SK-N-SH (cell line): ENCODE results near the gene DUSP15. TPM values are rescaled to one million over a fixed set of nuclear protein-coding genes. Genes with fewer than 3 reads are reported as not detected.

Experiments used
- CTCF ChIA-PET: fragments of 300-600, 350-600 bp; formaldehyde crosslinking; extraction: SDS; loops from one replicate; lab custom pipeline; 2021; lab: Yijun Ruan, JAX
- POLR2A ChIA-PET: fragments of 350-600 bp; sonication (Branson Sonifier 250); formaldehyde crosslinking; extraction: SDS; loops from one replicate; lab custom pipeline; 2020; ENCODE audit warnings: antibody characterized with exemption, inconsistent platforms; lab: Yijun Ruan, JAX
- DNase-seq: peaks from one replicate; pipeline ENCODE4 v3.0.0; 2012
- H2AFZ ChIP-seq: fragments of 200-600 bp; sonication (generic); 2 replicates; pipeline ENCODE4 v1.8.1; 2016; ENCODE audit warnings: antibody characterized with exemption, mild to moderate bottlenecking, low read depth
- H3F3A ChIP-seq: fragments of 200-600 bp; sonication (generic); replicated peaks from 2 replicates; pipeline ENCODE3; 2016; ENCODE audit warnings: antibody characterized with exemption, mild to moderate bottlenecking; ENCODE audit not compliant: insufficient read depth
- H3K27ac ChIP-seq, 2 experiments: fragments of 200-500 bp in 1 of 2; fragments of 200-600 bp in 1 of 2; sonication (Bioruptor generic) in 1 of 2; sonication (generic), shearing (Covaris generic) in 1 of 2; 2 replicates each; pipeline versions ENCODE4 v1.5.1 to v1.6.1; 2014 to 2016; ENCODE audit warnings: low read depth in 2 of 2, inconsistent platforms in 1 of 2, low read length in 1 of 2, mild to moderate bottlenecking in 1 of 2, mixed read lengths in 1 of 2
- H3K27me3 ChIP-seq: fragments of 200-600 bp; sonication (generic), shearing (Covaris generic); 2 replicates; pipeline ENCODE4 v1.6.1; 2016; ENCODE audit warnings: mixed run types; ENCODE audit not compliant: insufficient read depth
- H3K36me3 ChIP-seq, 2 experiments: fragments of 200-500 bp in 1 of 2; fragments of 200-600 bp in 1 of 2; sonication (Bioruptor generic) in 1 of 2; sonication (generic) in 1 of 2; replicated peaks in 1 of 2; 2 replicates each; pipeline versions ENCODE3 to v1.5.1; 2014 to 2016; ENCODE audit warnings: low read length in 1 of 2, mild to moderate bottlenecking in 1 of 2; ENCODE audit not compliant: insufficient read depth in 2 of 2, control insufficient read depth in 1 of 2
- H3K4me1 ChIP-seq, 2 experiments: fragments of 200-500 bp in 1 of 2; fragments of 200-600 bp in 1 of 2; sonication (Bioruptor generic) in 1 of 2; sonication (generic), shearing (Covaris generic) in 1 of 2; 2 replicates each; pipeline versions ENCODE4 v1.5.1 to v1.6.1; 2014 to 2016; ENCODE audit warnings: low read depth in 1 of 2, low read length in 1 of 2, mixed run types in 1 of 2; ENCODE audit not compliant: insufficient read depth in 2 of 2, control insufficient read depth in 1 of 2
- H3K4me2 ChIP-seq: fragments of 200-600 bp; sonication (generic), shearing (Covaris generic); 2 replicates; pipeline ENCODE4 v1.6.1; 2017; ENCODE audit warnings: mixed run types
- H3K4me3 ChIP-seq, 2 experiments: fragments of 200-500 bp in 1 of 2; fragments of 200-600 bp in 1 of 2; sonication (Bioruptor generic) in 1 of 2; sonication (generic), shearing (Covaris generic) in 1 of 2; 2 replicates each; pipeline versions ENCODE4 v1.5.1 to v1.8.1; 2014 to 2016; ENCODE audit warnings: low read depth in 2 of 2, inconsistent platforms in 1 of 2, low read length in 1 of 2, mild to moderate bottlenecking in 1 of 2, mixed read lengths in 1 of 2, moderate library complexity in 1 of 2
- H3K79me2 ChIP-seq: fragments of 200-600 bp; sonication (generic); 2 replicates; pipeline ENCODE4 v1.8.1; 2017; ENCODE audit warnings: mild to moderate bottlenecking; ENCODE audit not compliant: insufficient read depth
- H3K9ac ChIP-seq: fragments of 200-600 bp; sonication (generic); 2 replicates; pipeline ENCODE4 v1.6.1; 2017; ENCODE audit warnings: mixed run types
- H3K9me2 ChIP-seq: fragments of 200-600 bp; sonication (generic); 2 replicates; pipeline ENCODE4 v1.6.1; 2017; ENCODE audit warnings: mixed run types
- H3K9me3 ChIP-seq: fragments of 200-600 bp; sonication (generic); 2 replicates; pipeline ENCODE4 v1.6.1; 2017; ENCODE audit warnings: mixed run types, mild to moderate bottlenecking, moderate library complexity
- H4K20me1 ChIP-seq: fragments of 200-600 bp; sonication (generic); 2 replicates; pipeline ENCODE4 v1.6.1; 2017; ENCODE audit warnings: mild to moderate bottlenecking, mixed run types; ENCODE audit not compliant: insufficient read depth
- ELF1 ChIP-seq: IDR thresholded peaks from 2 replicates; pipeline ENCODE4 v1.4.0; 2012
- EP300 ChIP-seq, 2 experiments: IDR thresholded peaks; 2 replicates each; pipeline versions ENCODE4 v1.4.0 to v1.6.1; 2012; ENCODE audit warnings: borderline replicate concordance in 1 of 2, low read depth in 1 of 2, low read length in 1 of 2
- FOSL2 ChIP-seq: IDR thresholded peaks from 2 replicates; pipeline ENCODE4 v1.4.0; 2012; ENCODE audit warnings: low read depth, mild to moderate bottlenecking, moderate library complexity, borderline replicate concordance
- GATA2 ChIP-seq: sonication (generic); formaldehyde crosslinking; IDR thresholded peaks from 2 replicates; pipeline ENCODE4 v1.5.0; 2020; ENCODE audit warnings: mild to moderate bottlenecking, missing genetic modification reagents
- MEF2A ChIP-seq: IDR thresholded peaks from 2 replicates; pipeline ENCODE4 v1.4.0; 2012; ENCODE audit warnings: low read depth, borderline replicate concordance
- MXI1 ChIP-seq: IDR thresholded peaks from 2 replicates; pipeline ENCODE4 v1.6.1; 2012; ENCODE audit warnings: mild to moderate bottlenecking, low read depth, low read length, improper control_type of control experiment
- NRF1 ChIP-seq: IDR thresholded peaks from 2 replicates; pipeline ENCODE4 v1.6.1; 2012; ENCODE audit warnings: low read depth, mild to moderate bottlenecking, low read length
- POLR2AphosphoS5 ChIP-seq: IDR thresholded peaks from 2 replicates; pipeline ENCODE4 v1.6.1; 2012; ENCODE audit warnings: low read depth, low read length
- RAD21 ChIP-seq: IDR thresholded peaks from 2 replicates; pipeline ENCODE4 v1.6.1; 2012; ENCODE audit warnings: mild to moderate bottlenecking, low read length
- SIN3A ChIP-seq: IDR thresholded peaks from 2 replicates; pipeline ENCODE4 v1.6.1; 2012; ENCODE audit warnings: low read depth, mild to moderate bottlenecking, low read length, moderate library complexity, borderline replicate concordance
- TCF12 ChIP-seq: IDR thresholded peaks from 2 replicates; pipeline ENCODE4 v1.4.0; 2012
- YY1 ChIP-seq: IDR thresholded peaks from 2 replicates; pipeline ENCODE4 v1.4.0; 2012; ENCODE audit warnings: low read depth, mild to moderate bottlenecking
- ZBTB33 ChIP-seq: IDR thresholded peaks from 2 replicates; pipeline ENCODE4 v1.4.0; 2012; ENCODE audit warnings: low read depth, borderline replicate concordance
- WGBS: methylation state at CpG from one replicate; pipeline ENCODE4 v1.1.6; 2017; ENCODE audit warnings: low lambda C conversion rate; 5-methylcytosine and 5-hydroxymethylcytosine counted together
- polyA plus RNA-seq, 3 experiments: library from polyadenylated mRNA; depleted of rRNA; stranded (reverse); fragments of >200 nt; gene quantifications; 2 replicates each; pipeline ENCODE4 v1.2.3, GENCODE V29; 2012
- TF ChIP-seq, protein P1 (sequence below): IDR thresholded peaks from 2 replicates; pipeline ENCODE4; 2012

DUSP15 gene
- polyA plus RNA-seq, 1 of the 3 experiments (the other 2 are of a cell fraction): 5.4 TPM

GRCh38 chr20:31846793-31847138, 23.6 kb downstream of the DUSP15 start:
- WGBS: 0% methylated on average over 2 of the region's 3 CpGs
- Histone ChIP-seq H3K9me3 (no peaks in the 10 kb centered on the region), H3K4me3 (peak overlapping the region in 1 of 2 experiments; percentile 53; a peak in 1 of 4 replicates), H3K27me3 (no peaks in the 10 kb centered on the region; the same call in 1 of the 2 replicates), H3K27ac (no peak overlapping the region), H2AFZ (no peak overlapping the region), H3K79me2 (no peaks in the 10 kb centered on the region), H3F3A (peaks cover 1% of the 10 kb centered on the region), H3K4me2 (no peak overlapping the region), H3K9ac (no peak overlapping the region), H3K36me3 (no peaks in the 10 kb centered on the region), H4K20me1 (no peaks in the 10 kb centered on the region), H3K9me2 (no peaks in the 10 kb centered on the region), H3K4me1 (peaks cover 19 to 22% of the 10 kb centered on the region in 2 experiments; a peak in 3 of 4 replicates)
- CTCF ChIA-PET: interaction anchor here (0.7 to 5.4 kb wide), 44 partner anchors 8 to 263 kb away, joined by 3 to 86 read pairs (median 4); partner anchors contain the start of genes DUSP15, MYLK2, PDRG1 and TM9SF4
- POLR2A ChIA-PET: no interaction called here
- TF ChIP-seq ELF1: no peak
- no peak for TF ChIP-seq EP300 (IDR thresholded peaks at IDR 0.05; ENCODE audit: borderline replicate concordance in 1 of 2, low read depth in 1 of 2, low read length in 1 of 2)
- TF ChIP-seq POLR2AphosphoS5: no peak
- TF ChIP-seq GATA2 (CRISPR knock-in tag): no peak
- TF ChIP-seq ZBTB33: no peak
- TF ChIP-seq NRF1: no peak
- TF ChIP-seq TCF12: no peak
- TF ChIP-seq, protein P1, sequence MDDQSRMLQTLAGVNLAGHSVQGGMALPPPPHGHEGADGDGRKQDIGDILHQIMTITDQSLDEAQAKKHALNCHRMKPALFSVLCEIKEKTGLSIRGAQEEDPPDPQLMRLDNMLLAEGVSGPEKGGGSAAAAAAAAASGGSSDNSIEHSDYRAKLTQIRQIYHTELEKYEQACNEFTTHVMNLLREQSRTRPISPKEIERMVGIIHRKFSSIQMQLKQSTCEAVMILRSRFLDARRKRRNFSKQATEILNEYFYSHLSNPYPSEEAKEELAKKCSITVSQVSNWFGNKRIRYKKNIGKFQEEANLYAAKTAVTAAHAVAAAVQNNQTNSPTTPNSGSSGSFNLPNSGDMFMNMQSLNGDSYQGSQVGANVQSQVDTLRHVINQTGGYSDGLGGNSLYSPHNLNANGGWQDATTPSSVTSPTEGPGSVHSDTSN: no peak
- no peak for TF ChIP-seq YY1
- no peak for TF ChIP-seq MEF2A
- DNase-seq: no peak

DNA sequence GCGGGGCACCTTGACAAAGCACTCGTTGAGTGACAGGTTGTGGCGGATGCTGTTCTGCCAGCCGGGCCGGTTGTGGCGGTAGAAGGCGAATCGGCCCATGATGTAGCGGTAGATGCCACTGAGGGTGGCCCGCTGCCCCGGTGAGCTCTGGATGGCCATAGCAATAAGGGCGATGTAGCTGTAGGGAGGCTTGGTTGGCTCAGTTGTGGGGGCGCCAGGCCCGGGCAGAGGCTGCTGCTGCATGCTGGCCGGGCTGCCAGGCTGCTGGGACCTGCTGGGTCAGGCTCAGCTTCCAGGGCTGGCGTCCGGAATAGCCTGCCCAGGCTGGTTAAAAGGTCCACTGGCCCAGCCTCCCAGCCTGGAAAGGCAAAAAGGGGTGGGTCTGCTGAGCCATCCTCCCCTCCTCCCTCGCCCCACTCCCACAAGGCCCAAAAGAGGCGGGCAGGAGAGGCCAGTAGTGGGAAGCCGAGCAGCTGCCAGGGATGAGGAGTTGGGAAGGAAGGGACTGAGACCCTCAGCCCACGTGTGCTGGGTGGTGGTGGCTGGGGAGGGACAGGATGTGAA, 24.9 kb downstream of the DUSP15 start, which contains the start of gene FOXS1:
FOXS1 (minus strand) TSS at position 305 of the 564 bp plus-strand sequence; CDS start at position 243, 62 bp downstream.
- Histone ChIP-seq H3F3A (peaks cover 7% of the 10 kb centered on the region), H3K4me2 (no peak within 1 kb of the TSS; the same call in 1 of the 2 replicates), H3K27ac (no peak within 1 kb of the TSS), H3K79me2 (no peaks in the 10 kb centered on the region), H3K36me3 (no peaks in the 10 kb centered on the region), H3K9me2 (no peaks in the 10 kb centered on the region), H3K27me3 (no peaks in the 10 kb centered on the region; the same call in 1 of the 2 replicates), H3K4me3 (peak within 1 kb of the TSS in 1 of 2 experiments; percentile 53; a peak in 1 of 4 replicates), H3K9ac (no peak within 1 kb of the TSS), H4K20me1 (no peaks in the 10 kb centered on the region), H2AFZ (no peak within 1 kb of the TSS), H3K4me1 (peaks cover 25 to 31% of the 10 kb centered on the region in 2 experiments; a peak in 3 of 4 replicates), H3K9me3 (no peaks in the 10 kb centered on the region)
- WGBS: 70% methylated on average over 8 of the region's 21 CpGs
- POLR2A ChIA-PET: no interaction called here
- no peak for TF ChIP-seq POLR2AphosphoS5
- TF ChIP-seq TCF12: no peak
- TF ChIP-seq FOSL2: no peak
- TF ChIP-seq SIN3A: no peak
- no peak for TF ChIP-seq RAD21
- TF ChIP-seq MXI1: no peak
- no peak for DNase-seq
- CTCF ChIA-PET: interaction anchor here (0.6 to 15.5 kb wide), 13 partner anchors 10 to 1052 kb away, joined by 3 to 174 read pairs (median 7); no protein-coding TSS in a partner anchor
